Measurements from ENCODE around the gene PIP5K1A. TPM values are rescaled to one million over a fixed set of nuclear protein-coding genes. Genes with fewer than 3 reads are reported as not detected.

The PIP5K1A gene
- total and polyA plus RNA-seq, 9 of the 15 experiments (the other 6 are each of a cell fraction or from before 2014, with no cell fraction given), result 1.9 to 42.4 (median 18.8) TPM

- TF ChIP-seq, protein P1, sequence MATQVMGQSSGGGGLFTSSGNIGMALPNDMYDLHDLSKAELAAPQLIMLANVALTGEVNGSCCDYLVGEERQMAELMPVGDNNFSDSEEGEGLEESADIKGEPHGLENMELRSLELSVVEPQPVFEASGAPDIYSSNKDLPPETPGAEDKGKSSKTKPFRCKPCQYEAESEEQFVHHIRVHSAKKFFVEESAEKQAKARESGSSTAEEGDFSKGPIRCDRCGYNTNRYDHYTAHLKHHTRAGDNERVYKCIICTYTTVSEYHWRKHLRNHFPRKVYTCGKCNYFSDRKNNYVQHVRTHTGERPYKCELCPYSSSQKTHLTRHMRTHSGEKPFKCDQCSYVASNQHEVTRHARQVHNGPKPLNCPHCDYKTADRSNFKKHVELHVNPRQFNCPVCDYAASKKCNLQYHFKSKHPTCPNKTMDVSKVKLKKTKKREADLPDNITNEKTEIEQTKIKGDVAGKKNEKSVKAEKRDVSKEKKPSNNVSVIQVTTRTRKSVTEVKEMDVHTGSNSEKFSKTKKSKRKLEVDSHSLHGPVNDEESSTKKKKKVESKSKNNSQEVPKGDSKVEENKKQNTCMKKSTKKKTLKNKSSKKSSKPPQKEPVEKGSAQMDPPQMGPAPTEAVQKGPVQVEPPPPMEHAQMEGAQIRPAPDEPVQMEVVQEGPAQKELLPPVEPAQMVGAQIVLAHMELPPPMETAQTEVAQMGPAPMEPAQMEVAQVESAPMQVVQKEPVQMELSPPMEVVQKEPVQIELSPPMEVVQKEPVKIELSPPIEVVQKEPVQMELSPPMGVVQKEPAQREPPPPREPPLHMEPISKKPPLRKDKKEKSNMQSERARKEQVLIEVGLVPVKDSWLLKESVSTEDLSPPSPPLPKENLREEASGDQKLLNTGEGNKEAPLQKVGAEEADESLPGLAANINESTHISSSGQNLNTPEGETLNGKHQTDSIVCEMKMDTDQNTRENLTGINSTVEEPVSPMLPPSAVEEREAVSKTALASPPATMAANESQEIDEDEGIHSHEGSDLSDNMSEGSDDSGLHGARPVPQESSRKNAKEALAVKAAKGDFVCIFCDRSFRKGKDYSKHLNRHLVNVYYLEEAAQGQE (IDR thresholded peaks at IDR 0.05; ENCODE audit: borderline replicate concordance), result peak; percentile 65; the same call in 1 of the 2 replicates
- TF ChIP-seq, protein P1 (CRISPR knock-in tag; IDR thresholded peaks at IDR 0.05; ENCODE audit: low read depth), result no peak
- TF ChIP-seq SIRT6 (IDR thresholded peaks at IDR 0.05; ENCODE audit: low read depth, low read length) (no peak), ZNF121 (CRISPR knock-in tag; conservative IDR thresholded peaks at IDR 0.05) (no peak), CBX3 (IDR thresholded peaks at IDR 0.05; ENCODE audit: borderline replicate concordance in 1 of 2, low read length in 2 of 2) (0 out of 3 replicates have a peak, but pooled peaks of 1 of the 2 experiments have one; percentile 38), POLR3G (IDR thresholded peaks at IDR 0.05; ENCODE audit: extremely low read depth, insufficient read length, insufficient replicate concordance) (no peak), PHB (CRISPR knock-in tag; IDR thresholded peaks at IDR 0.05) (no peak), BHLHE40 (IDR thresholded peaks at IDR 0.05; ENCODE audit: low read length) (no peak), ETS2 (tag; IDR thresholded peaks at IDR 0.05; ENCODE audit: borderline replicate concordance, poor library complexity, severe bottlenecking) (no peak), ZNF282 (CRISPR knock-in tag; IDR thresholded peaks at IDR 0.05) (no peak), CREM (IDR thresholded peaks at IDR 0.05; ENCODE audit: low read depth) (no peak), HMG20B (CRISPR knock-in tag; IDR thresholded peaks at IDR 0.05) (no peak)
- TF ChIP-seq, protein P2, sequence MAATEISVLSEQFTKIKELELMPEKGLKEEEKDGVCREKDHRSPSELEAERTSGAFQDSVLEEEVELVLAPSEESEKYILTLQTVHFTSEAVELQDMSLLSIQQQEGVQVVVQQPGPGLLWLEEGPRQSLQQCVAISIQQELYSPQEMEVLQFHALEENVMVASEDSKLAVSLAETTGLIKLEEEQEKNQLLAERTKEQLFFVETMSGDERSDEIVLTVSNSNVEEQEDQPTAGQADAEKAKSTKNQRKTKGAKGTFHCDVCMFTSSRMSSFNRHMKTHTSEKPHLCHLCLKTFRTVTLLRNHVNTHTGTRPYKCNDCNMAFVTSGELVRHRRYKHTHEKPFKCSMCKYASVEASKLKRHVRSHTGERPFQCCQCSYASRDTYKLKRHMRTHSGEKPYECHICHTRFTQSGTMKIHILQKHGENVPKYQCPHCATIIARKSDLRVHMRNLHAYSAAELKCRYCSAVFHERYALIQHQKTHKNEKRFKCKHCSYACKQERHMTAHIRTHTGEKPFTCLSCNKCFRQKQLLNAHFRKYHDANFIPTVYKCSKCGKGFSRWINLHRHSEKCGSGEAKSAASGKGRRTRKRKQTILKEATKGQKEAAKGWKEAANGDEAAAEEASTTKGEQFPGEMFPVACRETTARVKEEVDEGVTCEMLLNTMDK (IDR thresholded peaks at IDR 0.05; ENCODE audit: borderline replicate concordance, insufficient read depth, low read depth, low read length, poor library complexity, severe bottlenecking), result peak; percentile 33
- TF ChIP-seq, protein P3, sequence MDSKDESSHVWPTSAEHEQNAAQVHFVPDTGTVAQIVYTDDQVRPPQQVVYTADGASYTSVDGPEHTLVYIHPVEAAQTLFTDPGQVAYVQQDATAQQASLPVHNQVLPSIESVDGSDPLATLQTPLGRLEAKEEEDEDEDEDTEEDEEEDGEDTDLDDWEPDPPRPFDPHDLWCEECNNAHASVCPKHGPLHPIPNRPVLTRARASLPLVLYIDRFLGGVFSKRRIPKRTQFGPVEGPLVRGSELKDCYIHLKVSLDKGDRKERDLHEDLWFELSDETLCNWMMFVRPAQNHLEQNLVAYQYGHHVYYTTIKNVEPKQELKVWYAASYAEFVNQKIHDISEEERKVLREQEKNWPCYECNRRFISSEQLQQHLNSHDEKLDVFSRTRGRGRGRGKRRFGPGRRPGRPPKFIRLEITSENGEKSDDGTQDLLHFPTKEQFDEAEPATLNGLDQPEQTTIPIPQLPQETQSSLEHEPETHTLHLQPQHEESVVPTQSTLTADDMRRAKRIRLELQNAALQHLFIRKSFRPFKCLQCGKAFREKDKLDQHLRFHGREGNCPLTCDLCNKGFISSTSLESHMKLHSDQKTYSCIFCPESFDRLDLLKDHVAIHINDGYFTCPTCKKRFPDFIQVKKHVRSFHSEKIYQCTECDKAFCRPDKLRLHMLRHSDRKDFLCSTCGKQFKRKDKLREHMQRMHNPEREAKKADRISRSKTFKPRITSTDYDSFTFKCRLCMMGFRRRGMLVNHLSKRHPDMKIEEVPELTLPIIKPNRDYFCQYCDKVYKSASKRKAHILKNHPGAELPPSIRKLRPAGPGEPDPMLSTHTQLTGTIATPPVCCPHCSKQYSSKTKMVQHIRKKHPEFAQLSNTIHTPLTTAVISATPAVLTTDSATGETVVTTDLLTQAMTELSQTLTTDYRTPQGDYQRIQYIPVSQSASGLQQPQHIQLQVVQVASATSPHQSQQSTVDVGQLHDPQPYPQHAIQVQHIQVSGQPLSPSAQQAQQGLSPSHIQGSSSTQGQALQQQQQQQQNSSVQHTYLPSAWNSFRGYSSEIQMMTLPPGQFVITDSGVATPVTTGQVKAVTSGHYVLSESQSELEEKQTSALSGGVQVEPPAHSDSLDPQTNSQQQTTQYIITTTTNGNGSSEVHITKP (IDR thresholded peaks at IDR 0.05; ENCODE audit: partially characterized antibody), result no peak
These were observed 2.0 kb upstream of the PIP5K1A start (continued) for GRCh38 chr1:151196292-151196800.

Data from K562 (cell line).